Measurements from ENCODE around the gene TMEM43. TPM values are rescaled to one million over a fixed set of nuclear protein-coding genes. Genes with fewer than 3 reads are reported as not detected.

TMEM43 gene
- total and polyA plus RNA-seq, 10 of the 15 experiments (the other 5 are each of a cell fraction or from before 2014, with no cell fraction given) = 7.2 to 33.0 (median 18.5) TPM

DNA sequence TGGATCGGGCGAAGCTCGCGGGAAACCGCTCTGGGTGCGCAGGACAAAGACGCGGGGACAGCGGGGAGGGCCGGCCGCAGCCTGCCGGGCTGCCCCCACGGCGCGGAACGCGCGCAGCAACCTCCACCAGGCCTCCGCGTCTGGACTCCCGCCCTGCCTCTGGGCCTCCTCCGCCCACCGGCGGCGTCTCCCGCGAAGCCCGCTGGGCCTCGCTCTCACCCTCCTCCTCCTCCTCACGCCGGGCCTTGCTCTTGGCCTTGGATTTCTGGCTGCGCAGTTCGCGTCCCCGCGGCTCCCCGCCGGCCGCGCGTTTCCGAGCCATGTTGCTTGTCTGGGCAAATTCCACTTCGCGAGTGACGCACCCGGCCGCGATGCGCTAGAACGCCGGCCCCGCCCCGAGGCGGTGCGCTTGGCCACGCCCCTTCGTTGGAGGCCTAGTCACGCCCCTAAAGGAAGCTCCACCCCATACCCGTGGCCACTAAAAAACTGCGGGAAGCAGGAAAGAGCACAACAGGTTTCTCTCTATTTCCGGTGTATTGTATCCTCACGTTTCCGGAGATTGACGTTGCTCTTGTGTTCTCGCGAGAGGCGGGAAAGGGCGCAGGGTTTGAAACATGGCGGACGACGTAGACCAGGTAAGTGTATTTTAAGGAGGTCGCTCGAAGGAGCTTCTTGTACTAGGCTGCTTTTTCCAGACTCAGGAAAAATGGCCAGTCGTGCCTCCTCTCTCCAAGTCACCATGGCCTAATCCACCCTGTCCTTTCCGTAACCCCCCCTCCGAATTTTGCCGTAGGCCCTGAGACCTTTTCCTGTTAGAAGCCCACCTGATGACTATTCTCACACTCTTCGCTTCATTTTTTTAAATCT is 53.6 kb downstream of the TMEM43 start, which contains the start of the genes LSM3 and XPC:
Gene LSM3, plus strand, starts transcription at position 571 of the 867 bp plus-strand sequence. Its CDS starts 44 bp downstream, at position 615.
Gene XPC, minus strand, starts transcription at position 355 of the 867 bp plus-strand sequence. Its CDS starts 33 bp downstream, at position 322.
- peaks cover 14% of the 10 kb centered on the region for H3K4me1 ChIP-seq (ENCODE audit: control insufficient read depth, insufficient read depth, low read length)
- ChIA-PET POLR2A (interaction anchor here (0.6 to 3.1 kb wide), 10 partner anchors 19 to 473 kb away, joined by 3 to 42 read pairs (median 4); partner anchors contain the start of genes CCDC174, CHCHD4, SLC6A6 and TMEM43), CTCF (interaction anchor here (0.9 to 2.4 kb wide), 6 partner anchors 8 to 55 kb away, joined by 3 to 14 read pairs (median 3); partner anchors contain the start of genes CHCHD4 and TMEM43), SMC1A (ENCODE audit: uncharacterized antibody, unreplicated experiment) (interaction anchor here (0.6 to 1.8 kb wide), 10 partner anchors 10 to 473 kb away, joined by 3 to 10 read pairs (median 4); partner anchors contain the start of genes CCDC174, CHCHD4 and TMEM43), RAD21 (ENCODE audit: unreplicated experiment) (interaction anchor here (0.5 to 1.7 kb wide), 7 partner anchors 21 to 759 kb away, joined by 3 to 27 read pairs (median 4); partner anchors contain the start of genes CHCHD4 and TMEM43)
- in situ Hi-C loops (cut with MboI) = no loop called here
- 0 out of 4 replicates have a peak, but pooled peaks cover 0 to 2% of the 10 kb centered on the region in 2 experiments for H3K36me3 ChIP-seq (ENCODE audit: control insufficient read depth in 2 of 2, insufficient read depth in 2 of 2, low read length in 1 of 2)
- peak within 1 kb of the TSS; percentile 84 for H3K27ac ChIP-seq (ENCODE audit: control insufficient read depth, insufficient read depth)
- no peaks in the 10 kb centered on the region for H3K9me3 ChIP-seq (replicated peaks; ENCODE audit: control insufficient read depth, insufficient read depth, low read length)
- DNase-seq (ENCODE audit: low read depth, low spot score) (peak; percentile 97), FAIRE-seq (peak; percentile 95), ATAC-seq (peak; percentile 92)
- no peaks in the 10 kb centered on the region for H4K20me1 ChIP-seq (ENCODE audit: control insufficient read depth, insufficient read depth)
- intact Hi-C loops (cut with micrococcal nuclease; ENCODE audit: unreplicated experiment) = loop anchor here (1.0 kb wide), 1 partner anchor 54 kb away; the partner anchor contains the start of gene CHCHD4
- H3K4me3 ChIP-seq = peak within 1 kb of the TSS; percentile 93
- peak within 1 kb of the TSS; percentile 79 for H2AFZ ChIP-seq (ENCODE audit: control insufficient read depth, low read depth, low read length)
- WGBS (ENCODE audit: insufficient coverage, insufficient replicate concordance, low lambda C conversion rate, missing lambda C conversion rate) = under 1% methylated on average over 72 of the region's 78 CpGs
- H3K9ac ChIP-seq (ENCODE audit: control insufficient read depth, insufficient read depth, low read length) = peak within 1 kb of the TSS; percentile 90
- H3K79me2 ChIP-seq (ENCODE audit: control insufficient read depth, insufficient read depth, low read length) = peaks cover 66% of the 10 kb centered on the region
- H3K4me2 ChIP-seq (ENCODE audit: control insufficient read depth, insufficient read depth) = peak within 1 kb of the TSS; percentile 83
- no peaks in the 10 kb centered on the region for H3K27me3 ChIP-seq (replicated peaks in 1 of 2; ENCODE audit: control insufficient read depth in 2 of 2, insufficient read depth in 2 of 2, low read length in 1 of 2)
- TSS peak; percentile 78 for BruUV-seq (replicated peaks)
- TF ChIP-seq ZBED1 (IDR thresholded peaks at IDR 0.05; ENCODE audit: borderline replicate concordance) = no peak
- TF ChIP-seq, protein P1, sequence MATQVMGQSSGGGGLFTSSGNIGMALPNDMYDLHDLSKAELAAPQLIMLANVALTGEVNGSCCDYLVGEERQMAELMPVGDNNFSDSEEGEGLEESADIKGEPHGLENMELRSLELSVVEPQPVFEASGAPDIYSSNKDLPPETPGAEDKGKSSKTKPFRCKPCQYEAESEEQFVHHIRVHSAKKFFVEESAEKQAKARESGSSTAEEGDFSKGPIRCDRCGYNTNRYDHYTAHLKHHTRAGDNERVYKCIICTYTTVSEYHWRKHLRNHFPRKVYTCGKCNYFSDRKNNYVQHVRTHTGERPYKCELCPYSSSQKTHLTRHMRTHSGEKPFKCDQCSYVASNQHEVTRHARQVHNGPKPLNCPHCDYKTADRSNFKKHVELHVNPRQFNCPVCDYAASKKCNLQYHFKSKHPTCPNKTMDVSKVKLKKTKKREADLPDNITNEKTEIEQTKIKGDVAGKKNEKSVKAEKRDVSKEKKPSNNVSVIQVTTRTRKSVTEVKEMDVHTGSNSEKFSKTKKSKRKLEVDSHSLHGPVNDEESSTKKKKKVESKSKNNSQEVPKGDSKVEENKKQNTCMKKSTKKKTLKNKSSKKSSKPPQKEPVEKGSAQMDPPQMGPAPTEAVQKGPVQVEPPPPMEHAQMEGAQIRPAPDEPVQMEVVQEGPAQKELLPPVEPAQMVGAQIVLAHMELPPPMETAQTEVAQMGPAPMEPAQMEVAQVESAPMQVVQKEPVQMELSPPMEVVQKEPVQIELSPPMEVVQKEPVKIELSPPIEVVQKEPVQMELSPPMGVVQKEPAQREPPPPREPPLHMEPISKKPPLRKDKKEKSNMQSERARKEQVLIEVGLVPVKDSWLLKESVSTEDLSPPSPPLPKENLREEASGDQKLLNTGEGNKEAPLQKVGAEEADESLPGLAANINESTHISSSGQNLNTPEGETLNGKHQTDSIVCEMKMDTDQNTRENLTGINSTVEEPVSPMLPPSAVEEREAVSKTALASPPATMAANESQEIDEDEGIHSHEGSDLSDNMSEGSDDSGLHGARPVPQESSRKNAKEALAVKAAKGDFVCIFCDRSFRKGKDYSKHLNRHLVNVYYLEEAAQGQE (IDR thresholded peaks at IDR 0.05; ENCODE audit: low read depth, low read length) = 0 out of 2 replicates have a peak, but pooled peaks have one; percentile 6
- no peak for TF ChIP-seq SUZ12 (IDR thresholded peaks at IDR 0.05; ENCODE audit: unreplicated experiment)
- TF ChIP-seq, protein P2, sequence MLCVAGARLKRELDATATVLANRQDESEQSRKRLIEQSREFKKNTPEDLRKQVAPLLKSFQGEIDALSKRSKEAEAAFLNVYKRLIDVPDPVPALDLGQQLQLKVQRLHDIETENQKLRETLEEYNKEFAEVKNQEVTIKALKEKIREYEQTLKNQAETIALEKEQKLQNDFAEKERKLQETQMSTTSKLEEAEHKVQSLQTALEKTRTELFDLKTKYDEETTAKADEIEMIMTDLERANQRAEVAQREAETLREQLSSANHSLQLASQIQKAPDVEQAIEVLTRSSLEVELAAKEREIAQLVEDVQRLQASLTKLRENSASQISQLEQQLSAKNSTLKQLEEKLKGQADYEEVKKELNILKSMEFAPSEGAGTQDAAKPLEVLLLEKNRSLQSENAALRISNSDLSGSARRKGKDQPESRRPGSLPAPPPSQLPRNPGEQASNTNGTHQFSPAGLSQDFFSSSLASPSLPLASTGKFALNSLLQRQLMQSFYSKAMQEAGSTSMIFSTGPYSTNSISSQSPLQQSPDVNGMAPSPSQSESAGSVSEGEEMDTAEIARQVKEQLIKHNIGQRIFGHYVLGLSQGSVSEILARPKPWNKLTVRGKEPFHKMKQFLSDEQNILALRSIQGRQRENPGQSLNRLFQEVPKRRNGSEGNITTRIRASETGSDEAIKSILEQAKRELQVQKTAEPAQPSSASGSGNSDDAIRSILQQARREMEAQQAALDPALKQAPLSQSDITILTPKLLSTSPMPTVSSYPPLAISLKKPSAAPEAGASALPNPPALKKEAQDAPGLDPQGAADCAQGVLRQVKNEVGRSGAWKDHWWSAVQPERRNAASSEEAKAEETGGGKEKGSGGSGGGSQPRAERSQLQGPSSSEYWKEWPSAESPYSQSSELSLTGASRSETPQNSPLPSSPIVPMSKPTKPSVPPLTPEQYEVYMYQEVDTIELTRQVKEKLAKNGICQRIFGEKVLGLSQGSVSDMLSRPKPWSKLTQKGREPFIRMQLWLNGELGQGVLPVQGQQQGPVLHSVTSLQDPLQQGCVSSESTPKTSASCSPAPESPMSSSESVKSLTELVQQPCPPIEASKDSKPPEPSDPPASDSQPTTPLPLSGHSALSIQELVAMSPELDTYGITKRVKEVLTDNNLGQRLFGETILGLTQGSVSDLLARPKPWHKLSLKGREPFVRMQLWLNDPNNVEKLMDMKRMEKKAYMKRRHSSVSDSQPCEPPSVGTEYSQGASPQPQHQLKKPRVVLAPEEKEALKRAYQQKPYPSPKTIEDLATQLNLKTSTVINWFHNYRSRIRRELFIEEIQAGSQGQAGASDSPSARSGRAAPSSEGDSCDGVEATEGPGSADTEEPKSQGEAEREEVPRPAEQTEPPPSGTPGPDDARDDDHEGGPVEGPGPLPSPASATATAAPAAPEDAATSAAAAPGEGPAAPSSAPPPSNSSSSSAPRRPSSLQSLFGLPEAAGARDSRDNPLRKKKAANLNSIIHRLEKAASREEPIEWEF (IDR thresholded peaks at IDR 0.05; ENCODE audit: insufficient replicate concordance, low read depth, low read length) = no peak
- TF ChIP-seq, protein P3, sequence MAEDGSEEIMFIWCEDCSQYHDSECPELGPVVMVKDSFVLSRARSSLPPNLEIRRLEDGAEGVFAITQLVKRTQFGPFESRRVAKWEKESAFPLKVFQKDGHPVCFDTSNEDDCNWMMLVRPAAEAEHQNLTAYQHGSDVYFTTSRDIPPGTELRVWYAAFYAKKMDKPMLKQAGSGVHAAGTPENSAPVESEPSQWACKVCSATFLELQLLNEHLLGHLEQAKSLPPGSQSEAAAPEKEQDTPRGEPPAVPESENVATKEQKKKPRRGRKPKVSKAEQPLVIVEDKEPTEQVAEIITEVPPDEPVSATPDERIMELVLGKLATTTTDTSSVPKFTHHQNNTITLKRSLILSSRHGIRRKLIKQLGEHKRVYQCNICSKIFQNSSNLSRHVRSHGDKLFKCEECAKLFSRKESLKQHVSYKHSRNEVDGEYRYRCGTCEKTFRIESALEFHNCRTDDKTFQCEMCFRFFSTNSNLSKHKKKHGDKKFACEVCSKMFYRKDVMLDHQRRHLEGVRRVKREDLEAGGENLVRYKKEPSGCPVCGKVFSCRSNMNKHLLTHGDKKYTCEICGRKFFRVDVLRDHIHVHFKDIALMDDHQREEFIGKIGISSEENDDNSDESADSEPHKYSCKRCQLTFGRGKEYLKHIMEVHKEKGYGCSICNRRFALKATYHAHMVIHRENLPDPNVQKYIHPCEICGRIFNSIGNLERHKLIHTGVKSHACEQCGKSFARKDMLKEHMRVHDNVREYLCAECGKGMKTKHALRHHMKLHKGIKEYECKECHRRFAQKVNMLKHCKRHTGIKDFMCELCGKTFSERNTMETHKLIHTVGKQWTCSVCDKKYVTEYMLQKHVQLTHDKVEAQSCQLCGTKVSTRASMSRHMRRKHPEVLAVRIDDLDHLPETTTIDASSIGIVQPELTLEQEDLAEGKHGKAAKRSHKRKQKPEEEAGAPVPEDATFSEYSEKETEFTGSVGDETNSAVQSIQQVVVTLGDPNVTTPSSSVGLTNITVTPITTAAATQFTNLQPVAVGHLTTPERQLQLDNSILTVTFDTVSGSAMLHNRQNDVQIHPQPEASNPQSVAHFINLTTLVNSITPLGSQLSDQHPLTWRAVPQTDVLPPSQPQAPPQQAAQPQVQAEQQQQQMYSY (CRISPR knock-in tag; IDR thresholded peaks at IDR 0.05) = no peak
- no peak for TF ChIP-seq TCF3 (IDR thresholded peaks at IDR 0.05; ENCODE audit: borderline replicate concordance, insufficient read depth, low read depth, low read length)
- no peak for TF ChIP-seq ESRRA (IDR thresholded peaks at IDR 0.05; ENCODE audit: low read length)
- no peak for TF ChIP-seq TARDBP (IDR thresholded peaks at IDR 0.05; ENCODE audit: borderline replicate concordance)
